Liver (tissue), 3 donors: ENCODE results near the gene CCDC97.

ENCODE experiments used
- CTCF ChIP-seq: fragments of 150-350 bp; IDR thresholded peaks from 2 replicates; pipeline ENCODE4 v1.5.1; 2017; ENCODE audit warnings: improper control_type of control experiment, low read depth, low read length; ENCODE audit not compliant: missing input control
- GABPA ChIP-seq, 2 donors: IDR thresholded peaks in 1 of 2; conservative IDR thresholded peaks in 1 of 2; 2 replicates each; pipeline ENCODE4 v1.6.1; 2016; ENCODE audit warnings: antibody characterized with exemption in 2 of 2, mild to moderate bottlenecking in 1 of 2, moderate library complexity in 1 of 2
- HNF4G ChIP-seq: IDR thresholded peaks from 2 replicates; pipeline ENCODE4 v1.6.1; 2016; ENCODE audit warnings: antibody characterized with exemption
- RAD21 ChIP-seq, 2 donors: IDR thresholded peaks; 2 replicates each; pipeline ENCODE4 v1.6.1; 2016; ENCODE audit warnings: antibody characterized with exemption in 2 of 2, mild to moderate bottlenecking in 2 of 2
- RXRA ChIP-seq, 2 donors: IDR thresholded peaks; 2 replicates each; pipeline ENCODE4 v1.6.1; 2017 to 2018; ENCODE audit warnings: antibody characterized with exemption in 2 of 2, mild to moderate bottlenecking in 1 of 2
- TAF1 ChIP-seq: conservative IDR thresholded peaks from 2 replicates; pipeline ENCODE4 v1.6.1; 2016; ENCODE audit warnings: antibody characterized with exemption, mild to moderate bottlenecking
- YY1 ChIP-seq: IDR thresholded peaks from 2 replicates; pipeline ENCODE4 v1.6.1; 2016; ENCODE audit warnings: antibody characterized with exemption, mild to moderate bottlenecking
- ZBTB33 ChIP-seq: IDR thresholded peaks from 2 replicates; pipeline ENCODE4 v1.6.1; 2016; ENCODE audit warnings: antibody characterized with exemption
- TF ChIP-seq, protein P1 (sequence below): IDR thresholded peaks from 2 replicates; pipeline ENCODE4 v1.6.1; 2016; ENCODE audit warnings: antibody characterized with exemption
- TF ChIP-seq, protein P2 (sequence below): IDR thresholded peaks from 2 replicates; pipeline ENCODE4 v1.6.1; 2016; ENCODE audit warnings: antibody characterized with exemption, mild to moderate bottlenecking
- donor health status: healthy.
- donor health status: healthy.

DNA sequence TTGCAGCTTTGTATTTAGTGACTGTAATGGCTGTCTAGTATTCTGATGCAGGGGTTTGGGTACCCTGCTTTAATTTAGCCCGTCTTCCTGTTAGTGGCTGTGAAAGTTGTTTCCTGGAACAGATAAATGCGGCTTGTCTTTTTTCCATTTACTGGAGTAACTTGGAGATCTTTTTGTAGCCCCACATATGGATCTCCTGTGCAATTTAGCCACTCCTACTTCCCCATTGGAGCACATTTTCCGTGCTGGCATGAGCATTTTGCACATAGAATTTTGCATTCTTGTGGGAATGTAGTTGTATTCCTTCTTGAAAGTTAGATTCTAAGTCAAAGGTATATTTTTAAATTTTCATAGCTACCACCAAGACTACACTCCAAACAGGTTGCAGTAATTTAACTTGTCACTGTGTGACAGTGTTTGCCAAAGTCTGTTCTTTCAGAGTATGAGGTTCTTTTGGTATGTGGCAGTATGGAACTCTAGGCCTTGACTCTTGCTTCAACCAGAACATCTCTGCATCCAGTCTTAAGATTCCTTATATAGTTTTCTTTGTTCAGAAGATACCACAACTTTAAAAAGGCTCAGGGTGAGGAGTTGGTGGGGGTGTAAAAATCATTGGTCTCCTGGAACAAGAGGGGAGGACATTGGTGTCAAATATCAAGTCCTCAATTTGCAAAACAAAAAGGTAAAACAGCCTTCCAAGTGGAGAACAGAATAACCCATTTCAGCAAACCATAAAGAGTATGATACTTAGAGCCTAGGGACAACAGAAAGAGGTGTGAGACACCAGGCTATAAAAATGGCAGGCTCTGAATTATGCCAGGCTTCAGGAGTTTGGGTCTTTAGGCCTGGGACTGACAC lies 21.1 kb upstream of the CCDC97 start:
- no peak for TF ChIP-seq CTCF
- TF ChIP-seq RAD21 (IDR thresholded peaks at IDR 0.05): no peak
- TF ChIP-seq, protein P1, sequence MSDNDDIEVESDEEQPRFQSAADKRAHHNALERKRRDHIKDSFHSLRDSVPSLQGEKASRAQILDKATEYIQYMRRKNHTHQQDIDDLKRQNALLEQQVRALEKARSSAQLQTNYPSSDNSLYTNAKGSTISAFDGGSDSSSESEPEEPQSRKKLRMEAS: no peak
- TF ChIP-seq YY1: no peak
- TF ChIP-seq TAF1: no peak
- TF ChIP-seq ZBTB33: no peak
- TF ChIP-seq, protein P2, sequence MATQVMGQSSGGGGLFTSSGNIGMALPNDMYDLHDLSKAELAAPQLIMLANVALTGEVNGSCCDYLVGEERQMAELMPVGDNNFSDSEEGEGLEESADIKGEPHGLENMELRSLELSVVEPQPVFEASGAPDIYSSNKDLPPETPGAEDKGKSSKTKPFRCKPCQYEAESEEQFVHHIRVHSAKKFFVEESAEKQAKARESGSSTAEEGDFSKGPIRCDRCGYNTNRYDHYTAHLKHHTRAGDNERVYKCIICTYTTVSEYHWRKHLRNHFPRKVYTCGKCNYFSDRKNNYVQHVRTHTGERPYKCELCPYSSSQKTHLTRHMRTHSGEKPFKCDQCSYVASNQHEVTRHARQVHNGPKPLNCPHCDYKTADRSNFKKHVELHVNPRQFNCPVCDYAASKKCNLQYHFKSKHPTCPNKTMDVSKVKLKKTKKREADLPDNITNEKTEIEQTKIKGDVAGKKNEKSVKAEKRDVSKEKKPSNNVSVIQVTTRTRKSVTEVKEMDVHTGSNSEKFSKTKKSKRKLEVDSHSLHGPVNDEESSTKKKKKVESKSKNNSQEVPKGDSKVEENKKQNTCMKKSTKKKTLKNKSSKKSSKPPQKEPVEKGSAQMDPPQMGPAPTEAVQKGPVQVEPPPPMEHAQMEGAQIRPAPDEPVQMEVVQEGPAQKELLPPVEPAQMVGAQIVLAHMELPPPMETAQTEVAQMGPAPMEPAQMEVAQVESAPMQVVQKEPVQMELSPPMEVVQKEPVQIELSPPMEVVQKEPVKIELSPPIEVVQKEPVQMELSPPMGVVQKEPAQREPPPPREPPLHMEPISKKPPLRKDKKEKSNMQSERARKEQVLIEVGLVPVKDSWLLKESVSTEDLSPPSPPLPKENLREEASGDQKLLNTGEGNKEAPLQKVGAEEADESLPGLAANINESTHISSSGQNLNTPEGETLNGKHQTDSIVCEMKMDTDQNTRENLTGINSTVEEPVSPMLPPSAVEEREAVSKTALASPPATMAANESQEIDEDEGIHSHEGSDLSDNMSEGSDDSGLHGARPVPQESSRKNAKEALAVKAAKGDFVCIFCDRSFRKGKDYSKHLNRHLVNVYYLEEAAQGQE: no peak
- no peak for TF ChIP-seq HNF4G
- no peak for TF ChIP-seq GABPA (IDR thresholded peaks at IDR 0.05 in 1 of 2, conservative IDR thresholded peaks at IDR 0.05 in 1 of 2)
- TF ChIP-seq RXRA (IDR thresholded peaks at IDR 0.05): no peak
